Measurements from ENCODE around the gene FOLR2.

DNA sequence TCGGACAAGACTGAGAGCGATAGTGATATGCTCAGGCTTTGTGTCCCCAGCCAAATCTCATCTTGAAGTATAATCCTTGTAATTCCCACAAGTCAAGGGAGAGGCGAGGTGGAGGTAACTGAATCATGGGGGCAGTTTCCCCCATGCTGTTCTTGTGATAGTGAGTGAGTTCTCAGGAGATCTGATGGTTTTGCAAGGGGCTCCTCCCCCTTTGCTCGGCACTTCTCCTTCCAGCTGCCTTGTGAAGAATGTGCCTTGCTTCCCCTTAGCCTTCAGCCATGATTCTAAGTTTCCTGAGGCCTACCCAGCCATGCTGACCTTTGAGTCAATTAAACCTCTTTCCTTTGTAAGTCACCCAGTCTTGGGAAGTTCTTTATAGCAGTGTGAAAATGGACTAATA, 7.5 kb upstream of the FOLR2 start:
- TF ChIP-seq YY1 (IDR thresholded peaks at IDR 0.05; ENCODE audit: insufficient read depth, insufficient read length): no peak
- TF ChIP-seq SUZ12 (IDR thresholded peaks at IDR 0.05; ENCODE audit: extremely low read depth, insufficient read depth, insufficient read length): no peak
- no peak for TF ChIP-seq ZNF274 (IDR thresholded peaks at IDR 0.05; ENCODE audit: low read depth, low read length)

All from NT2/D1 (cell line).